Middle frontal gyrus (tissue), 1 donor: ENCODE measurements around the gene GEMIN5.
A peak's percentile ranks its signal among the peaks of the same experiment; 100 is the strongest.

Experiments
- DNase-seq: peaks from one replicate; pipeline ENCODE4 v3.0.0-alpha.2; 2015; ENCODE audit warnings: low spot score; ENCODE audit errors: extremely low spot score

Gene GEMIN5

GRCh38 chr5:154884424-154884823, 53.6 kb downstream of the GEMIN5 start:
- no peak for DNase-seq

- DNase-seq, result no peak
Observed at GRCh38 chr5:154881986-154882385, 56.0 kb downstream of the GEMIN5 start.

- DNase-seq, result no peak
Observed at GRCh38 chr5:154878642-154879335, 59.2 kb downstream of the GEMIN5 start.

GRCh38 chr5:154873791-154874331, 64.2 kb downstream of the GEMIN5 start:
- no peak for DNase-seq

GRCh38 chr5:154871734-154872133, 66.3 kb downstream of the GEMIN5 start:
- DNase-seq, result no peak

- DNase-seq, result no peak
Observed at GRCh38 chr5:154868702-154869101, 69.3 kb downstream of the GEMIN5 start.

GRCh38 chr5:154866841-154867240, 71.2 kb downstream of the GEMIN5 start:
- no peak for DNase-seq

- no peak for DNase-seq
Observed at GRCh38 chr5:154865466-154866184, 72.4 kb downstream of the GEMIN5 start.

GRCh38 chr5:154863291-154864080, 74.5 kb downstream of the GEMIN5 start:
- DNase-seq, result no peak

- DNase-seq, result no peak
Observed at GRCh38 chr5:154862766-154863165, 75.2 kb downstream of the GEMIN5 start.

GRCh38 chr5:154861946-154862345, 76.1 kb downstream of the GEMIN5 start:
- DNase-seq, result no peak

- no peak for DNase-seq
Observed at GRCh38 chr5:154860765-154861164, 77.2 kb downstream of the GEMIN5 start.

GRCh38 chr5:154860123-154860522, 77.9 kb downstream of the GEMIN5 start:
- no peak for DNase-seq

- DNase-seq, result no peak
Observed at GRCh38 chr5:154858972-154859871, 78.8 kb downstream of the GEMIN5 start.

GRCh38 chr5:154858297-154858971, 79.6 kb downstream of the GEMIN5 start, which contains the start of gene CNOT8:
Gene CNOT8, plus strand, starts transcription at chr5:154858627. Its CDS starts 4,652 bp downstream, at chr5:154863279.
- peak; percentile 92 for DNase-seq

GRCh38 chr5:154857530-154858296, 80.3 kb downstream of the GEMIN5 start:
- DNase-seq, result peak; percentile 87

GRCh38 chr5:154851351-154851750, 86.7 kb downstream of the GEMIN5 start:
- no peak for DNase-seq

- peak; percentile 41 for DNase-seq
Observed at GRCh38 chr5:154850255-154851062, 87.6 kb downstream of the GEMIN5 start, which contains the start of gene FAXDC2. Gene FAXDC2, minus strand, starts transcription at chr5:154850603. Its CDS starts 12,425 bp downstream, at chr5:154838178.
